Measurements from ENCODE around the gene SH3BP2. TPM values are rescaled to one million over a fixed set of nuclear protein-coding genes. Genes with fewer than 3 reads are reported as not detected.

SH3BP2 gene
- total RNA-seq, 1 donor from 2014 or later: 70.8 TPM

GRCh38 chr4:2800691-2801596 lies 8.1 kb downstream of the SH3BP2 start:
- peak overlapping the region; percentile 79 for H3K27ac Mint-ChIP-seq
- H3K9me3 Mint-ChIP-seq (ENCODE audit: low read depth): no peaks in the 10 kb centered on the region
- H3K36me3 Mint-ChIP-seq (ENCODE audit: insufficient read depth): no peaks in the 10 kb centered on the region
- peaks cover 4% of the 10 kb centered on the region for H3K27me3 Mint-ChIP-seq
- H3K4me1 Mint-ChIP-seq (ENCODE audit: low read depth): peaks cover 6% of the 10 kb centered on the region
- no peak for TF ChIP-seq CTCF (IDR thresholded peaks at IDR 0.05; ENCODE audit: unreplicated experiment)
- H3K4me3 Mint-ChIP-seq (ENCODE audit: low read depth): no peak overlapping the region
- no peak for DNase-seq (ENCODE audit: low spot score, unreplicated experiment)

- Mint-ChIP-seq H3K4me1 (ENCODE audit: low read depth) (peaks cover 6% of the 10 kb centered on the region), H3K27me3 (peaks cover 3% of the 10 kb centered on the region), H3K36me3 (ENCODE audit: insufficient read depth) (no peaks in the 10 kb centered on the region)
Measured at GRCh38 chr4:2802618-2803531, 10.0 kb downstream of the SH3BP2 start.

GRCh38 chr4:2803624-2804448 lies 11.0 kb downstream of the SH3BP2 start:
- no peak overlapping the region for H3K4me3 Mint-ChIP-seq (ENCODE audit: low read depth)
- H3K36me3 Mint-ChIP-seq (ENCODE audit: insufficient read depth): no peaks in the 10 kb centered on the region

More at GRCh38 chr4:2802618-2803531, 10.0 kb downstream of the SH3BP2 start:
- Mint-ChIP-seq H3K27ac (no peak overlapping the region), H3K4me3 (ENCODE audit: low read depth) (no peak overlapping the region), H3K9me3 (ENCODE audit: low read depth) (no peaks in the 10 kb centered on the region)
- DNase-seq (ENCODE audit: low spot score, unreplicated experiment): no peak
- no peak for TF ChIP-seq CTCF (IDR thresholded peaks at IDR 0.05; ENCODE audit: unreplicated experiment)

GRCh38 chr4:2804449-2804972 lies 11.6 kb downstream of the SH3BP2 start:
- peaks cover 6% of the 10 kb centered on the region for H3K4me1 Mint-ChIP-seq (ENCODE audit: low read depth)
- TF ChIP-seq CTCF (IDR thresholded peaks at IDR 0.05; ENCODE audit: unreplicated experiment): no peak
- no peak overlapping the region for H3K27ac Mint-ChIP-seq
- no peaks in the 10 kb centered on the region for H3K36me3 Mint-ChIP-seq (ENCODE audit: insufficient read depth)
- DNase-seq (ENCODE audit: low spot score, unreplicated experiment): no peak
- H3K9me3 Mint-ChIP-seq (ENCODE audit: low read depth): no peaks in the 10 kb centered on the region
- no peak overlapping the region for H3K4me3 Mint-ChIP-seq (ENCODE audit: low read depth)
- peaks cover 3% of the 10 kb centered on the region for H3K27me3 Mint-ChIP-seq

More at GRCh38 chr4:2803624-2804448, 11.0 kb downstream of the SH3BP2 start:
- no peak for TF ChIP-seq CTCF (IDR thresholded peaks at IDR 0.05; ENCODE audit: unreplicated experiment)
- Mint-ChIP-seq H3K4me1 (ENCODE audit: low read depth) (peaks cover 6% of the 10 kb centered on the region), H3K27ac (no peak overlapping the region), H3K9me3 (ENCODE audit: low read depth) (no peaks in the 10 kb centered on the region), H3K27me3 (peaks cover 3% of the 10 kb centered on the region)
- no peak for DNase-seq (ENCODE audit: low spot score, unreplicated experiment)

Data from progenitor cell of endocrine pancreas (in vitro differentiated cells).